ENCODE data around the gene CYP11A1. TPM values are rescaled to one million over a fixed set of nuclear protein-coding genes. Genes with fewer than 3 reads are reported as not detected.
A peak's percentile ranks its signal among the peaks of the same experiment; 100 is the strongest.

Gene CYP11A1
- total RNA-seq, 1 donor from 2014 or later: not detected

DNA sequence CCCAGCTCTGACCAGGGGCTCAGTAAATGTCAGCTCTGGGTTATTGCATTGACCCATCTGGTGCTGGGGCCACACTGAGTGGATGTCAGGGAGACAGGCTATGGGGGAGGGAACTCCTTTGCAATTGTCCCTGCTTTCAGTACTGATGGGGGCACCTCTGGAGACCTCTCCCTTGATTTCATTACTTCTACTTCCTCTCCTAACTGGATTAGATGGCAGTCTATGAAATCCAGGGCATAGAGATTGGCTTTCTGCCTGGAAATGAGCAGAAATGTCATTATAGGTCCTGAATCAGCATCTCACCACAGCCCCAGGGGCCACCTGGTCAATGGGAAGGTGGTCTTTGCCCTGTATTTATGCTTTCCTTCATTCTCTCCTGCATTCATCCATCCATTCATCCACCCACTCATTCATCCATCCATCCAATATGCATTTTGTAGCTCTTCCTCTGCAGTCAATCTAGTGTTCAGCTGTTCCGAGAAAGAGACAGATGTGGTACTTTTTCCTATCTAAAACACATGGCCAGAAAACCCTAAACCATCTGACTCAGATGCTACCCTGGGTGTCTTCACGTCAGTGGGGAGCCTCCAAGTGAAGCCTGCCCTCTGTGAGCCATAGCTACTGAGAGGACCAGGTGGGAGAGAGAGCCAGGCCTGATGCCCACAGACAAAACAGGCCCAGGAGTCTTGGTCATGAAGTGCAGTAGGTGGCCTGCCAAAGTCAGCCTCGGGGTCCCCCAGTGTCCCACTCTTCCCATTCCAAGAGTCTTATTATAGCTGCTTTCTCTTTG lies 74.2 kb downstream of the CYP11A1 start:
- TF ChIP-seq, protein P1, sequence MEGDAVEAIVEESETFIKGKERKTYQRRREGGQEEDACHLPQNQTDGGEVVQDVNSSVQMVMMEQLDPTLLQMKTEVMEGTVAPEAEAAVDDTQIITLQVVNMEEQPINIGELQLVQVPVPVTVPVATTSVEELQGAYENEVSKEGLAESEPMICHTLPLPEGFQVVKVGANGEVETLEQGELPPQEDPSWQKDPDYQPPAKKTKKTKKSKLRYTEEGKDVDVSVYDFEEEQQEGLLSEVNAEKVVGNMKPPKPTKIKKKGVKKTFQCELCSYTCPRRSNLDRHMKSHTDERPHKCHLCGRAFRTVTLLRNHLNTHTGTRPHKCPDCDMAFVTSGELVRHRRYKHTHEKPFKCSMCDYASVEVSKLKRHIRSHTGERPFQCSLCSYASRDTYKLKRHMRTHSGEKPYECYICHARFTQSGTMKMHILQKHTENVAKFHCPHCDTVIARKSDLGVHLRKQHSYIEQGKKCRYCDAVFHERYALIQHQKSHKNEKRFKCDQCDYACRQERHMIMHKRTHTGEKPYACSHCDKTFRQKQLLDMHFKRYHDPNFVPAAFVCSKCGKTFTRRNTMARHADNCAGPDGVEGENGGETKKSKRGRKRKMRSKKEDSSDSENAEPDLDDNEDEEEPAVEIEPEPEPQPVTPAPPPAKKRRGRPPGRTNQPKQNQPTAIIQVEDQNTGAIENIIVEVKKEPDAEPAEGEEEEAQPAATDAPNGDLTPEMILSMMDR (IDR thresholded peaks at IDR 0.05): no peak
- Mint-ChIP-seq H3K27me3 (peaks cover 24% of the 10 kb centered on the region), H3K4me3 (no peak overlapping the region), H3K36me3 (ENCODE audit: low read depth) (no peaks in the 10 kb centered on the region), H3K4me1 (no peaks in the 10 kb centered on the region), H3K27ac (no peak overlapping the region), H3K9me3 (no peaks in the 10 kb centered on the region)
- ATAC-seq (ENCODE audit: low read depth) (no peak), DNase-seq (no peak)
- intact Hi-C loops (cut with micrococcal nuclease): no loop called here
- POLR2A ChIA-PET: interaction anchor here (0.6 kb wide), 1 partner anchor 382 kb away, joined by 3 read pairs; no protein-coding TSS in a partner anchor
- CTCF ChIA-PET: no interaction called here

GRCh38 chr15:74291101-74292071 lies 76.1 kb downstream of the CYP11A1 start:
- ChIA-PET POLR2A (no interaction called here), CTCF (interaction anchor here (0.6 kb wide), 1 partner anchor 1898 kb away, joined by 3 read pairs; no protein-coding TSS in a partner anchor)
- H3K36me3 Mint-ChIP-seq (ENCODE audit: low read depth): no peaks in the 10 kb centered on the region
- H3K9me3 Mint-ChIP-seq: no peaks in the 10 kb centered on the region
- DNase-seq (peak; percentile 50), ATAC-seq (ENCODE audit: low read depth) (peak; percentile 52)
- TF ChIP-seq, protein P1 (IDR thresholded peaks at IDR 0.05): no peak
- no peaks in the 10 kb centered on the region for H3K4me1 Mint-ChIP-seq
- H3K27ac Mint-ChIP-seq: no peak overlapping the region
- peaks cover 26% of the 10 kb centered on the region for H3K27me3 Mint-ChIP-seq
- no peak overlapping the region for H3K4me3 Mint-ChIP-seq
- intact Hi-C loops (cut with micrococcal nuclease): no loop called here

DNA sequence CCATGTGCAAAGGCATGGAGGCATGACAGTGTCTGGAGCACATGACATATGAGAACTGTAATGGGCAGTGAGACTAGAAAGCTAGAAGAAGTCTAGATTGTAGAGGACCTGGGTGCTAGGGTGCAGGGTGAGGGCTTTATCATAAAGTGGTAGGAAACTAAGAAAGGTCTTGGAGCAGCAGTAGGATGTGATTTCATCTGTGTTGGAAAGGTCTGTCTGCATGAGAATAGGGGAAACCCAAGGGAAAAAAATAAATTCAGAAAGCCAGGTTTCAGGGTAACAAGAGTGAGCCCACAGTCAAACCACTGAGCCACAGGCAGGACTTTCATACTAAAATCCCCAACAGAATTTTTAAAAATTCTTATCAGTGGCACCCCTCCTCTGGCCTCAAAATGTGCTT lies 76.8 kb downstream of the CYP11A1 start:
- CTCF ChIA-PET: no interaction called here
- TF ChIP-seq, protein P1 (IDR thresholded peaks at IDR 0.05): no peak
- Mint-ChIP-seq H3K27me3 (peaks cover 26% of the 10 kb centered on the region), H3K9me3 (no peaks in the 10 kb centered on the region), H3K36me3 (ENCODE audit: low read depth) (no peaks in the 10 kb centered on the region), H3K27ac (no peak overlapping the region), H3K4me3 (no peak overlapping the region), H3K4me1 (no peaks in the 10 kb centered on the region)
- intact Hi-C loops (cut with micrococcal nuclease): no loop called here
- POLR2A ChIA-PET: no interaction called here
- DNase-seq (no peak), ATAC-seq (ENCODE audit: low read depth) (no peak)

- H3K36me3 Mint-ChIP-seq (ENCODE audit: low read depth): no peaks in the 10 kb centered on the region
- ChIA-PET POLR2A (no interaction called here), CTCF (no interaction called here)
- peaks cover 26% of the 10 kb centered on the region for H3K27me3 Mint-ChIP-seq
- ATAC-seq (ENCODE audit: low read depth) (no peak), DNase-seq (no peak)
- H3K9me3 Mint-ChIP-seq: no peaks in the 10 kb centered on the region
- H3K27ac Mint-ChIP-seq: no peak overlapping the region
- H3K4me1 Mint-ChIP-seq: no peaks in the 10 kb centered on the region
- intact Hi-C loops (cut with micrococcal nuclease): no loop called here
- TF ChIP-seq, protein P1 (IDR thresholded peaks at IDR 0.05): no peak
- H3K4me3 Mint-ChIP-seq: no peak overlapping the region
Observed at GRCh38 chr15:74289671-74290070, 77.8 kb downstream of the CYP11A1 start.

Other genes with a start within 250 kb of the CYP11A1 start
- not detected in 2 replicates for gene ISLR2, start 237.1 kb downstream of the CYP11A1 start, total RNA-seq
- not detected in 2 replicates for gene ISLR, start 193.9 kb downstream of the CYP11A1 start, total RNA-seq
- gene STRA6, start 164.9 kb downstream of the CYP11A1 start, total RNA-seq: not detected in 2 replicates
- gene CCDC33, start 131.3 kb downstream of the CYP11A1 start, total RNA-seq: not detected in 2 replicates
- 159 and 178 TPM in 2 replicates for gene SEMA7A, start 66.3 kb upstream of the CYP11A1 start, total RNA-seq
- gene UBL7, start 93.5 kb upstream of the CYP11A1 start, total RNA-seq: 40.6 and 48.8 TPM in 2 replicates
- 24.8 and 26.9 TPM in 2 replicates for gene ARID3B, start 173.6 kb upstream of the CYP11A1 start, total RNA-seq
- 100 and 116 TPM in 2 replicates for gene CLK3, start 248.2 kb upstream of the CYP11A1 start, total RNA-seq